NCI-H510A (cell line): Measurements from ENCODE around the gene FREM1.

Experiments used
- DNase-seq: peaks from one replicate; lab custom pipeline; 2025; lab: John Stamatoyannopoulos, UW

FREM1 gene

DNA sequence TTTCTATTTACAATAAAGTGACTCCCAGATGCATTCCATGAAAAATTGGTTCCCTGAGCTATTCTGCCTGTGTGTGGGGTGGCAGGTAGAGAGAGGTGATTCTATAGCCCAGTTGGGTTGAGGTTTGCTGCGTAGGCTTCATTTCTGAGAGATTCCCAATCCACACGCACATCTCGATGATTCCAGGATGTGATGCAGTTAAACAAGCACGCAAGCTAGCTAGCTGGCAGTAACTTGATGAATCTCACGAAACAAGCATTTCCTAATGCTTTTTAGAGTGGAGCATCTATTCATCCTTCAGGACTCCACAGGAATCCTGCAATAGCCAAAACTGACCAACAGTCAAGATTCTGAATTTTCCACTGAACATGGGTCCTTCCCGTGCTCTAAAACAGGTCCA, 143.9 kb downstream of the FREM1 start:
- no peak for DNase-seq

DNA sequence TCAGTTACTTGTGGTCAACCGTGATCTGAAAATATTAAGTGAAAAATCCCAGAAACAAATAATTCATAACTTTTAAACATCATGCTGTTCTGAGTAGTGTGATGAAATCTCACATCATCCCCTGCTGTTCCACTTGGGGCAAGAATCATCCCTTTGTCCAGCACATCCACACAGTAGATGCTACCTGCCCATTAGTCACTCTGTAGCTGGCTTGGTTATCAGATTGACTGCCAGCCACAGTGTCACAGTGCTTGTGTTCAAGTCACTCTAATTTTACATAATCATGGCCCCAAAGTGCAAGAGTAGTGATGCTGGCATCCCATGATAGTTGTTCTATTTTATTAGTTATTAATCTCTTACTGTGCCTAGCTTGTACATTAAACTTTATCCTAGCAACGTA, 148.6 kb downstream of the FREM1 start:
- DNase-seq, result no peak

DNA sequence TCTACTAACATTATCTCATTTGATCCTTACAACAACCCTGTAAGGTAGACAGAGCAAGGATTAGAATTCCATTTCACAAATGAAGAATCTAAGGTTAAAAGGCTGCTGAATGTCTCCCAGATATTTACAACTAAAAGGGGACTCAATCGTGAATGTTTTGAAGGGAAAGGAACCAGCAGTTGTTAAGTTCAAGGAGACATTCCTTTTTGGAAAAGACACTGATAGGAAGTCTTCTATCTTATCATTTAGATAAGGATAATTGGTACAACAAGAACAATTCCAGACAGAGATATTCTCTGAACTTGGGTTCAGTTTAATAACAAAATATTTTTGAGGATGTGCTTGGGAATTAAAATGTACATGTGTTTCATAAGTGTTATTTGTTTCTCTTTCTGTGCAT, 150.2 kb downstream of the FREM1 start:
- DNase-seq, result no peak

DNA sequence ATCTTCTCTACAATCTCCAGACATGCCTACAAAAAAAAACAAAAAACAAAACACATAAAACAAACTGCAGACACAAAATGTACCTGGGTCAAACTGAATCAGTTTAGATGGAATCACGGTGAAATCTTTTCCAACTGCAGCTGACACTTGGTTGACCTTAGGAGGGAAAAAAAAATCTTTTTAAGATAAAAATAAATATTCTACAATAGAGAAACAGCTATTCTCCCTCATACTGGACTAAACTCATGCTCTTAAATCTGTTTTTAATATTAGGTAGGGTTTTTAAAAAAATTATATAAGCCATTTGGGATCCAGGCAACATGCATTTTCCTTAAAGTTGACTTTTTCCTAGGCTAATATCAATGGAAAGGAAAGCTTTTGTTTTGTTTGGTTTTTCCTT, 153.9 kb downstream of the FREM1 start:
- DNase-seq, result no peak

DNA sequence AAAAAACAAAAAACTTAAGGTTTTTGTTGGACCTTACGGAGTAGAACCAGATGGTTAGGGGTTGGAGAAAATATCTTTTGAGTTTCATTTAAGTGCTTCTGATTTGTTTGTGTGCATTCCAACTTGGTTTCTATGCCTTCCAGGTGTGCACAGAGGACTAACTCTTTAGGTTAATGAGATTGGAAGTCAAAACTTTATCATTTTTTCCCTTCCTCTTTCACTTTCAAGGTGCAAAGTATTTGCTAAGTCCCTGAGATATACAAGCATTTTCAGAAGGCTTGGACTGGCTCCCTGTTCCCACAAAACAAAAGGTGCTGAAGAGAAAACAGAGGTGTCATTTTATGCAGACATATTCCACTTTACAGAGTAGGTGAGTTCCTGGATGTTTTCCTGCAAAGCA, 157.4 kb downstream of the FREM1 start:
- no peak for DNase-seq

DNA sequence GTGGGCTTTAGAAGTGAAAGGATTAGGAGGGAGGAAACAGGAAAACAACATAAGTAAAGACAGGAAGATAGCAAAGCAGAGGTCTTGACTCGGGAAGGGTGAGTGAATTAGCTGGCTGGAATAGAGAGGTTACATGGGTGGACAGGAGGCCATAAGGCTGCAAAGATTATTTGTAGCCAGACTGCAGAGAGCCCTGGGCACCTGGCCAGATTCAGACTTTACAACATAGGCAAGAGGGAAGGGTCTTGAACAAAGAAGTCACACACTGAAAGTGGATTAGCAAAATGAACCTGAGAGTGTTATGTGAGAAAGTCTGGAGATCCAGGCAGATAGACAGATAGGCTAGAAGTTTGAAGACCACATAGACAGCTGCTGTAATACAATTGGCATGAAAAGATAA, 158.0 kb downstream of the FREM1 start:
- no peak for DNase-seq

DNA sequence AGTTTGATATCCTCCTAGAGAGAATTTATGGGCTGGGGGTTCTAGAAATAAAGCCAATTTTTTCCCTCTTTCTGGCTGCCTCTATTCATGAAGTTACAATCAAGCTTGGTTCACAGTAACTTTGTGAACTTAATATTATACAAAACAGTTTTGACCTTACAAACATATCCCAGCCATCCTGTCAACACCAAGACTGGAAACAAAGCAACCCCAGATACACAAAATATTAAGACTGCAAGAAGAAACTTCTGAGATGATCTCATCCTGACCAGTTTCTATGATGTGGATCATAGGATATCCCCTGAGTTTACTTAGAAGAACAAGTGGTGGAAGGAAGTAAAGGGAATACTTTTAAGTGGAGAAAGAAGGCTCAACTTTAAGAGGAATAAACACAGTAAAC, 159.4 kb downstream of the FREM1 start:
- no peak for DNase-seq

DNA sequence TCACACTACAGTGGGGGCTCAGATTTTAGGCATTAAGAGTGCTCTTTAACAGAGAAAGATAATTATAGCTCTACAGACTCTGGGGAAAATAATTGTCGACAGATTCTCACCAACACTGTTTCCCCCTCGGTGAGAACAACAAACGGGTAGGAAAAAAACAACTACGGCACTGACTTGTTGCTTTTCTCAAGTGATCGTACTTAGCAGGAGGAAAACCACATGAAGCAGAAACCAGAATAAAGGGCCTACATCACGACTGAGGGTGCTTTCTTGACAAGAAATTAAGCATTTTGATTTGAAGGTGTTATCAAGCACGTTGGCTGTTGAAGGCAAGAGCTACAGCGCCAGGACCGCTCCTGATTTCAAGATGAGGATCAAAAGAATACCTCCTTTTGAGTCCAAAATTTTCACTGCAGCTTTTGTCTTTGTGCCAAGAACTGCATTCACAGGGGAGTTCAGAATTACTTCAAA, 160.5 kb downstream of the FREM1 start:
- no peak for DNase-seq

DNA sequence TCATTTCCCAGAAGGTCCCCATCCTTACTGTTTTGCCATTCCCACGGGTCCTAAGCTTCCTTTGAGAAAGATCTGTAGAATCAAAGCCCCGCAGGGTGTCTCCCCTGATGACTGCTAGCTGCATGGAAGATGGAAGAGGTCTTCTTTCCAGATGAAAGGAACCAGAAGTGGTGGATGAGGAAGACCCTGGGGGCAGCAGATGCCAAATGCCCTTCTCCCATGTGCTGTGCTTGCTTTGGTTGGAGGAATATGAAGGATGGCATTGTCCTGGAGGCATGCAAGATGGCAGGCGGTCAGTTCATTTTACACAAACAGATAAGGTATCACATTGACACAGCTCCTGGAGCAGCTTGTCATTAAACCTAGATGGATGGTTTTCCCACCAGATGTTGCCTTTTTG, 161.9 kb downstream of the FREM1 start:
- DNase-seq, result no peak

DNA sequence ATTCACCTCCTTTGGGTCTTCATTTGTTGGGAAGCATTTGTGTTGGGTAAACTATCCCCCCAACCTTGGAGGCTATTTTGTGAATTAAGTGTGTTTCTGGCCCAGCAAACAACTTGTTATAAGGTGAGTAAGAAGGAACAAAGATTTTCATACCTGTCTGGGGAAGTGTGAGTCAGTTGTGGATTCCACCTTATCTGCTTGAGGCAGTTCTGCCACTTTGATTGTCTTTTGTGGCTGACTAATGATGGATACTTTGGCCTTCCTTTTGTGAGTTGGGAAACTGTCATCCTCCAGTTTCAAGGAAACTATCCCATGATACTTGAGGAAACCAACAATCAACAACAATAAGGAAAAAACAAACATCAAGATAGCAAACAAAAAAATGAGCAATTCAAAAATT, 163.1 kb downstream of the FREM1 start:
- DNase-seq, result no peak

DNA sequence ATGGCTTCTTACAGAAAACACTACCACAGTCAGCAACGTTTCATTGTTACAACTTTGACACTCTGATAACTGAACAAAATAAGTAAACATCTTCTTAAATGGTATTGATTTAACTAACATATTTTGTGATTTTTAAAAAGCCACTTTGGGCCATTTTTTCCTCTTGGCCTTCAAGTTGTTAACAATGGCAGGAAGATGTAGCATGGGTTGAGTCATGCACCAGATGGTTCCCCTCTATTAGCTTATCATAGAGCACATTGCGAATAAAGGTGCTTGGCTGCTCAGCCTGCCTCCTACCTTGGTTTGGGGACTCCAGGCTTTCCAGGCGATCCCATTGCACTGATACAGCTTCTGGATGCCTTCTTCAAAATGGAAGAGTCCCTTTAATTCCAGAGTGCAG, 163.6 kb downstream of the FREM1 start:
- no peak for DNase-seq

DNA sequence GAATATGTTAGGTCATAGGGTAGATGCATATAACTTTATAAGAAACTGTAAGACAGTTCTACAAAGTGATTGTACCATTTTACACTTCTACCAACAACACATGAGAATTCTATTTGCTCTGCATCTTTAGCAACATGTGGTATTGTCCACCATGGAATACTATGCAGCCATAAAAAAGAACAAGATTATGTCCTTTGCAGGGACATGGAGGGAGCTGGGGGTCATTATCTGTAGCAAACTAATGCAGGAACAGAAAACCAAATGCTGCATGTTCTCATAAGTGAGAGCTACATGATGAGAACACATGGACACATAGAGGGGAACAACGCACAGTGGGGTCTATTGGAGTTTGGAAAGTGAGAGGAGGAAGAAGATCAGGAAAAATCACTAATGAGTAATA, 165.5 kb downstream of the FREM1 start:
- DNase-seq, result no peak

DNA sequence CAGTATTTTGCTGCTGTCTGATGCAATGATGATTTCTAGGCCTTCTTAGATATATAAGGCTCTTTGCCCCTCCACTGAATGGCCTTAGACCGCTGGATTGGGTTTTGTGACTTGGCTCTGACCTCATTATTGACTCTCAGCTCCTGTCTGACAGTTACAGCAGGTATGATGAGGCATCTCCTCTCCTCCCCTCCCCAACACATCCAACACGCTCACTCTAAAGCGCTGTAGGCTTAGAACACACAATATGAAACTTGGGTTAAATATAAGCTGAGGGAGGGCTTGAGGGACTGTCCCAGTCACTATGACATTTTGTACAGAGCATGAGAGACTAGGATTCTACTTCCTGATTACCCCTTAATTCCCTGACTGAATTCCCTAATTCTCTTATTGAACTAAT, 168.9 kb downstream of the FREM1 start:
- DNase-seq, result no peak

DNA sequence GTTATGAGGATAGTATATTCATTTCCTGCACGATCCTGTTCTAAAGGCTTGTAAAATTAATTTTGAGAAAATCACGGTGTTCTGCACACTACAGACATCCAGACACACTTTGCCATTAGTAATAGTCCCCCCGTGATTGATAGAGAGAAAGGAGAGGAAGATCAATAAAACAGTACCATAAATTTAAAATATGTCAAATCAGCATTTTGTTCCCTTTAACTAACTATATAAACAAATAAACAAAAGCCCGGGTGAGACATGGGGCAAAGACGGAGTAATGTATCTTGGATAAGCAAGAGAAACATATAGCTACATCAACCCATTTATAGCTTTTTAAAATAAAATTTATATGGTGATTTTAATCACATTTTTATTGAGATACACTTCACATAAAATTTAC, 177.1 kb downstream of the FREM1 start:
- DNase-seq, result no peak

DNA sequence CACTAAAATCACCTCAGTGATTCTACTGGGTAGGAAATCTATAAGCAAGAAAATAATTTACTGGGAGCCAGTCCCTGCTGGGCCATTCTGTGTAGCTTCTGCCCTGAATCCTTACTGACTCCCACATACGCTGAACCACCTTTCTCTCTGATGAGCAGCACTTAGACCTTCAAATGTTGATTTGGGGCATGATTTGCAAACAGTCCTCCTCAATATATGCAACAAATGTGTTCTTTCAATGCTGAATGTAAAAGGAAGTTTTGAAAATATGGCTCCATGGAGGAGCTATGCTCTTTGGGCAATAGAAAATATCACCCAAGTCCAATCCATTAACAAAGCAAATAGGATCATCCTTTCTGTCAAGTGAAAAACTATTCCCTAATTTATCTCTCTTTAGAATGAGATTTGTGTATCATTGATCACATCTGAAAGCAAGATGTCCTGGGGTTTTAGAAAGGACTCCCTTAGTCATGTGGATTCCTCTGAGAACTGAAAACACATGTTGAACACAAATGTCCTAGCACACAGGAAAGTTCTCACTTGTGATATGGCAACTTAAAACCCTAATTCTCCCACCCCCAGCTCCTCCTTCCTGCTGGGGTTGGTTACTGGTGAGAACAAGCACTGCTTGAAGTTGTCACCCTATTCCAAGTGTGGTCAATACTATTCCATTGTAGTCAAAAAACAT, 178.8 kb downstream of the FREM1 start:
- no peak for DNase-seq

DNA sequence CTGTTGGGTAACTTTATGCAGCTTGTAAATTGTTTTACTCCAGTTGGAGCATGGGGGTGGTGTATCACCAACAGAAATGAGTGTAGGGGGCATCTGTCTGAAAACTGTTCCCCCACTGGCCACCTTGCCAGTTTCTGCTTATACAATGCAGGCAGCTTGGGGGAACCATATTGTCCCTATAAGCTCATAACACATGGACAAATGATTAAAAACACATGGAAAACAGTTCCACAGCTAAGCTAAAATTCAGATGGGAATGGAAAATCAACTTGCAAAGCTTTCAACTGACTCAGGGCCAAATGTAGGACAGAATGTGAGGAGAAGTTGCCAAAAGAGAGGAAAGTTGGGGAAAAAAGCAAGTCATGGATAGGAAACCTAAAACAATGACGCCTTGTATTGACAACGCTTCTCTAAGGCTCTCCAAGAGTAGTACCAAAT, 179.7 kb downstream of the FREM1 start:
- no peak for DNase-seq

DNA sequence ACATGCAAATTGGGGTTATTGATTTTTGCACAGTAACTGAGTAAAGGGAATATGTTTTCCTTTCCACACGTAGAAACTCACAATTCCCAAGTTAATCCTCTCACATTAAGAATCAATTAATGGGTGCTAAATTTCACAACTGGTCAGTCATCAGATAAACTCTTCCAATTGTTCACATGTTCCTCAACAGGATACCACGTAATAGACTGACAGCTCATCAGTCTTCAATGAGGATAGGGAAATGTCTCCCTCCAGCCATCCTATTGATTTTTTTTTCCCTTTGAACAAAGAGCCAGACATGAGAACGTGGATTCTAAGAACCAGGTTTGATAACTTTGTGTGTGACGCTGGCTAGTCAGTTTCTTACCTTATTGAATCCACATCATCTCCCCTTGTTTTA, 186.9 kb downstream of the FREM1 start:
- no peak for DNase-seq

DNA sequence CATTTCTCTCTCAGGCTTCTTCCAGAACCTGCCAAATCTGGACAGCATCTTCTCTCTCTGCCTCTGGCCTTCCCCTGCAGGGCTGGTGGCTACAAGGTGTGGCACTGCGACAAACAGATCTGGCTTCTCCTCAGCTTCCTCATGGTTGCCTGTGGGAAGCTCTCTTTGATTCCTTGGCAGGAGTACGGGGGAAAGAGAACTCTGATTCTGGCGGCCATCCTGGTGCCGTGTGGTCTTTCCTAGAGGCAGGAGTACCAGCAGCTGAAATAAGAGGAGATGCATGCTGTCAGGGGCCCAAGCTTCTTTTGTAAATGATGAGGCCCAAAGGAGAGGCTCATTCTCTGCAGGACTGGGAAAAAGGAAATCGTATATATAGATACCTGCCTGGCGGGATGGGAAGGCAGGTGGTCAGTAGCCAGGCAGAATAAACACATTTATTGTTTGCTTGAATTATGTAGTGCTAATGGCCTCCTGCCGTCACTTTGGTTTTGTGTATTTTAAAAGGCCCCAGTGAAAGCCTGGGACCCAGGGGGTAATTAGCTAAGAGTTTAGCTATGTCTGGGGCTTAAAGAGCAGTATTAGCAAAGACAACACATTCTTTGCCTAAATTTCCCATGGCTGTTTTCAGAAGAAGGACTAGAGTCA, 187.7 kb downstream of the FREM1 start, which contains the start of gene CER1:
Gene CER1 (minus strand): TSS at position 343 of the 645 bp plus-strand sequence. CDS start 61 bp downstream, at position 282.
- no peak for DNase-seq

DNA sequence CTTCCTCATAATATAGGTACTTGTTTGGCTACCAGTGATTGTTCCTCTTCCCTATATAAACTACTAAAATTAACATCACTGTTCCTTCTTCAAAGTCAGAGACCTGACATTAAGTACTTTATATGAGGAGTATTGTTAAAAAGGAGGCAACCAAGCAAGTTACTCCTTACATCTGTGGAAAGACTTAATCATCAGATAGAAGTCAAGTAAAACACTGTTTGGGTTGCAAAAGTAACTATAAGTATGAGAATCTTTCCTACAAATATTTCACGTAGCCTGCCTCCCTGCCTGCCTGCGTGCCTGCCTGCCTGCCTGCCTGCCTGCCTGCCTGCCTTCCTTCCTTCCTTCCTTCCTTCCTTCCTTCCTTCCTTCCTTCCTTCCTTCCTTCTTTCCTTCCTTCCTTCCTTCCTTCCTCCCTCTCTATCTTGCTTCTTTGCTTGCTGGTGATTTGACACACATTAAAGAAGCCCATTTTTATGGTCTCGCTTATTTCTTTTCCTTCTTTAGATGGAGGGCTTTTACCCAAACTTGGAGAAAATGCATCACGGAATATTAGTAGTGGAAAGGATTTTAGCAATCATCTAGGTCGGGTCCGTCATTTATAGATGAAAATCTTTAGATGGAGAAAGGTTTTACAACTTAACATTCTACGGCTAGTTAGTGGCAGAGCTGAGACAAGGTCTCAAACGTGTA, 190.9 kb downstream of the FREM1 start:
- DNase-seq, result no peak

DNA sequence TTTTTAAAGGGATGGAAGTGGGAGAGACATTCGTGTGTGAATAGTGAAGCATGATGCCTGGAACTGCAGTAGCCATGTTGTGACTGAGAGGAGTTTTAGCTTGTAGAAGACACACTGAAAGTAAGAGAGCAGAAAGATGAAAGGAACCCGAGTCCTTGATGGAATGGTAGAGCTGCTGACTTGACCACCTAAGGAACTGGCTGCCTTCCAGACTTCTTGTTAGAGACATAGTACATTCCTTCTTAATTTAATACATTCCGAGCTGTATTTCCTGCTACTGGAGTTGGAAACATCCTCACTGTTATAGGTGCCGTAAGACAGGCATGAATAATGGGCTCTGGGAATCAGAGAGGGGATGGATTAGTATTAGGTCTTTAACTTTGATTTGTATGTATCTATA, 195.1 kb downstream of the FREM1 start:
- no peak for DNase-seq

DNA sequence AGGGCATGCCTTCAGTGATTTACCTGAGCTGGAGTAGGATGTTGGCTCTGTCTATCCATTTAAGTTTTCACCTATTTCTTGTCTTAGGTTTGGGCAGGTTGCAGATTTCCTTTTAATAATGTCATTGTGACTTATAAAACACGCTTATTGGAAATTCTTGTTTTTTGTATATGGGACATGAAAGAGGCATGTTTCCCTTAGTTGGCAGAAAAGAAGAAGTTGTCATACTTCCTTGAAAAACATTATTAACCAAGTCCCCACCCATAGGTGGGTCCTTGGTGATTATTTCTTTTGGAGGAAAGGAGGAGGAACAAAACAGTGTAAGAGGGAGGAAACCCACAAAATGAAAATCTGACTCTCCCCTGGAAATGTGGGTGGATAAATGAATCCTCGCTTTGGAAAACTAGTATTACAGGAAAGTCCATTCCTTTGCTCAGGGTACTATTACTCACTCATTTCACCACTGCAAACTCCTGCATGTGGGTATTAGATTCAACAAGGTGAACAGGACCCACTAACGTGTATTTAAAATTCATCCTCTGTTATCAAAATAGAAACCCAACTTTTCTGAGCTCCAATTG, 197.0 kb downstream of the FREM1 start:
- DNase-seq, result no peak

DNA sequence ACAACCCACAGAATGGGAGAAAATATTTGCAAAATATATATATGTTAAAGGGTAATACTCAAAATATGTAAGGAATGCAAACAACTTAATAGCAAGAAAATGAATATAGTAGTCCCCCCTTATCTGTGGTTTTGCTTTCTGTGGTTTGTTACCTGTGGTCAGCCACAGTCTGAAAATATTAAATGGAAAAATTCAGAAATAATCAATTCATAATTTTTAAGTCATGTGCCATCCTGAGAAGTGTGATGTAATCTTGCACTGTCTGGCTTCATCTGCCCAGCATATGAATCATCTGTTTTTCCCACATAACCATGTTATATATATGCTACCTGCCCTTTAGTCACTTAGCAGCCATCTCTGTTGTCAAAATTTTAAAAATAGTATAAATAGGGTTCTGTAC, 199.4 kb downstream of the FREM1 start:
- DNase-seq, result no peak
